Activated T-helper 1 cell treated with anti-CD3 and anti-CD28 coated beads, Interleukin-12 subunit alpha, Interleukin-12 subunit beta, Interleukin-2, Interleukin-4 antibody, amounts not matched to agents 30 ng/mL and 10 ng/mL and 1 ng/mL, durations not matched to agents 14 hours and 24 hours and 36 hours (primary cell): ENCODE results near the gene PANX1. TPM values are rescaled to one million over a fixed set of nuclear protein-coding genes. Genes with fewer than 3 reads are reported as not detected.

ENCODE experiments used
- DNase-seq: peaks from one replicate; pipeline ENCODE4 v3.0.0; 2021; ENCODE audit warnings: low spot score
- H3K27ac Mint-ChIP-seq: one replicate; pipeline ENCODE4 v1.8.0; 2021; ENCODE audit warnings: mild to moderate bottlenecking, mixed read lengths
- H3K27me3 Mint-ChIP-seq: one replicate; pipeline ENCODE4 v1.8.0; 2022; ENCODE audit warnings: mild to moderate bottlenecking, moderate library complexity, mixed read lengths; ENCODE audit not compliant: insufficient read depth
- H3K36me3 Mint-ChIP-seq: one replicate; pipeline ENCODE4 v1.8.0; 2021; ENCODE audit warnings: low read depth, mixed read lengths
- H3K4me1 Mint-ChIP-seq: one replicate; pipeline ENCODE4 v1.8.0; 2021; ENCODE audit warnings: low read depth, mixed read lengths
- H3K4me3 Mint-ChIP-seq: one replicate; pipeline ENCODE4 v1.8.0; 2021; ENCODE audit warnings: mild to moderate bottlenecking, moderate library complexity, mixed read lengths
- H3K9me3 Mint-ChIP-seq: one replicate; pipeline ENCODE4 v1.8.0; 2021; ENCODE audit warnings: mixed read lengths
- intact Hi-C: fragments of 100-400 bp; cut with micrococcal nuclease; formaldehyde crosslinking; loops from one replicate; pipeline ENCODE4 v1.15.1; 2024
- total RNA-seq: library from RNA; stranded (reverse); gene quantifications from 2 replicates; pipeline ENCODE4 v1.2.3, GENCODE V29; 2022

The PANX1 gene, protein sequence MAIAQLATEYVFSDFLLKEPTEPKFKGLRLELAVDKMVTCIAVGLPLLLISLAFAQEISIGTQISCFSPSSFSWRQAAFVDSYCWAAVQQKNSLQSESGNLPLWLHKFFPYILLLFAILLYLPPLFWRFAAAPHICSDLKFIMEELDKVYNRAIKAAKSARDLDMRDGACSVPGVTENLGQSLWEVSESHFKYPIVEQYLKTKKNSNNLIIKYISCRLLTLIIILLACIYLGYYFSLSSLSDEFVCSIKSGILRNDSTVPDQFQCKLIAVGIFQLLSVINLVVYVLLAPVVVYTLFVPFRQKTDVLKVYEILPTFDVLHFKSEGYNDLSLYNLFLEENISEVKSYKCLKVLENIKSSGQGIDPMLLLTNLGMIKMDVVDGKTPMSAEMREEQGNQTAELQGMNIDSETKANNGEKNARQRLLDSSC
- total RNA-seq, result 20.8 and 21.9 TPM in 2 replicates

DNA sequence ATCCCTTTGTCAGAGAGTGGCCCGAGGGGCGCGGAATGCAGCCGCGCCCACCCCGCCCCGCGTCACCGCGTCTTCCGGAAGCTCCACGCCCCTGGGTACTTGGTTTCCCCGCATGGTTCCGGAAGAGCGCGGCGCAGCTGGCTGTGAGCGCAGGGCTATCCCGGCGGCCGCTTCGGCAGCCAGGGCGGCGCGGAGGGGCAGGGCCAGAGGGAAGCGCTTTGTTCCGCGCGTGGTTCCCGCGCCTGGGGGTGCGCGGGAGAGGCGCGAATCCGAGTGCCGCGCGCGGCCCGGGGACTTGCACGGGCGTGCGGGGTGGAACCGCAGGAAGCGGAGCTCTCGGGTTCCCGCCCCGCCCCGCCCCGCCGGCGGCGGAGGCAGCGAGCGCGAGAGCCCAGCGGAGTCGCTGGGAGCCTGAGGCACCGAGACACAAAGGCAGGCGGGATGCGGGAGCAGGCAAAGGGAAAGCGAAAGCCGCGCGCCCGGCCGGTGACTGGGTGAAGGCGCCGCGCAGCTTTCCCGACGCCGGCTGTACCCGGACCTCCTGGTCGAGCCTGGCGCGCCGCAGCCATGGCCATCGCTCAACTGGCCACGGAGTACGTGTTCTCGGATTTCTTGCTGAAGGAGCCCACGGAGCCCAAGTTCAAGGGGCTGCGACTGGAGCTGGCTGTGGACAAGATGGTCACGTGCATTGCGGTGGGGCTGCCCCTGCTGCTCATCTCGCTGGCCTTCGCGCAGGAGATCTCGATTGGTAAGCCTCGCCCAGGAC lies at the start of gene PANX1:
Gene PANX1, plus strand, starts transcription at position 96 of the 766 bp plus-strand sequence. Its CDS starts 472 bp downstream, at position 568.
- Mint-ChIP-seq H3K27me3 (no peaks in the 10 kb centered on the region), H3K36me3 (no peaks in the 10 kb centered on the region), H3K4me3 (no peak within 1 kb of the TSS), H3K9me3 (peaks cover 6% of the 10 kb centered on the region), H3K4me1 (peaks cover 20% of the 10 kb centered on the region), H3K27ac (peak within 1 kb of the TSS; percentile 88)
- intact Hi-C loops, result loop anchor here (1.0 to 5.0 kb wide), 10 partner anchors 18 to 1103 kb away; partner anchors contain the start of genes ANKRD49, C11orf54, CEP295 and CWC15
- peak; percentile 73 for DNase-seq

DNA sequence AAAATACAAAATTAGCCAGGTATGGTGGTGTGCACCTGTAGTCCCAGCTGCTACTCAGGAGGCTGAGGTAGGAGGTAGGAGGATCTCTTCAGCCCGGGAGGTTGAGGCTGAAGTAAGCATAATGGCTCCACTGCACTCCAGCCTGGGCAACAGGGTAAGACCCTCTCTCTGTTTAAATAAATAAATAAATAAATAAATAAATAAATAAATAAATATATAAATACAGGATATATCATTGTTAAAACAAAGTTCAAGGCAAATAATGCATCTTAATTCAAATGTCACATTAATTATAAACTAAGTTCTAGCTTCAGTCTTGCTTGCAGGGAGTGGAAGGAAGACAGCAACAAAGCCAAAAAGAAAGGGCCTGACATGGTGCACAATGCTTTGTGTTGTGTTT lies 44.5 kb upstream of the PANX1 start:
- Mint-ChIP-seq H3K9me3 (no peaks in the 10 kb centered on the region), H3K27me3 (peaks cover 5% of the 10 kb centered on the region), H3K36me3 (no peaks in the 10 kb centered on the region), H3K27ac (no peak overlapping the region), H3K4me1 (no peaks in the 10 kb centered on the region), H3K4me3 (no peak overlapping the region)
- DNase-seq, result no peak
- intact Hi-C loops, result no loop called here

GRCh38 chr11:94088906-94089305 lies 39.7 kb upstream of the PANX1 start:
- H3K4me3 Mint-ChIP-seq, result no peak overlapping the region
- peaks cover 6% of the 10 kb centered on the region for H3K27me3 Mint-ChIP-seq
- no peak for DNase-seq
- H3K9me3 Mint-ChIP-seq, result no peaks in the 10 kb centered on the region
- intact Hi-C loops, result no loop called here
- H3K36me3 Mint-ChIP-seq, result no peaks in the 10 kb centered on the region
- no peaks in the 10 kb centered on the region for H3K4me1 Mint-ChIP-seq
- no peak overlapping the region for H3K27ac Mint-ChIP-seq

GRCh38 chr11:94089341-94089740 lies 39.3 kb upstream of the PANX1 start:
- no peak overlapping the region for H3K4me3 Mint-ChIP-seq
- no peaks in the 10 kb centered on the region for H3K36me3 Mint-ChIP-seq
- DNase-seq, result no peak
- H3K27ac Mint-ChIP-seq, result no peak overlapping the region
- H3K9me3 Mint-ChIP-seq, result no peaks in the 10 kb centered on the region
- no peaks in the 10 kb centered on the region for H3K4me1 Mint-ChIP-seq
- peaks cover 6% of the 10 kb centered on the region for H3K27me3 Mint-ChIP-seq
- intact Hi-C loops, result no loop called here

GRCh38 chr11:94090401-94090800 lies 38.2 kb upstream of the PANX1 start:
- no peaks in the 10 kb centered on the region for H3K9me3 Mint-ChIP-seq
- DNase-seq, result no peak
- no peak overlapping the region for H3K4me3 Mint-ChIP-seq
- no peak overlapping the region for H3K27ac Mint-ChIP-seq
- intact Hi-C loops, result no loop called here
- H3K27me3 Mint-ChIP-seq, result peaks cover 8% of the 10 kb centered on the region
- H3K4me1 Mint-ChIP-seq, result no peaks in the 10 kb centered on the region
- H3K36me3 Mint-ChIP-seq, result no peaks in the 10 kb centered on the region

- Mint-ChIP-seq H3K9me3 (no peaks in the 10 kb centered on the region), H3K4me3 (no peak overlapping the region), H3K4me1 (no peaks in the 10 kb centered on the region), H3K27me3 (peaks cover 8% of the 10 kb centered on the region), H3K27ac (no peak overlapping the region), H3K36me3 (no peaks in the 10 kb centered on the region)
- intact Hi-C loops, result no loop called here
- DNase-seq, result no peak
Observed at GRCh38 chr11:94091091-94091490, 37.5 kb upstream of the PANX1 start.

- Mint-ChIP-seq H3K36me3 (no peaks in the 10 kb centered on the region), H3K9me3 (no peaks in the 10 kb centered on the region), H3K4me1 (no peaks in the 10 kb centered on the region), H3K4me3 (no peak overlapping the region), H3K27ac (no peak overlapping the region), H3K27me3 (no peaks in the 10 kb centered on the region)
- DNase-seq, result no peak
- intact Hi-C loops, result no loop called here
Observed at GRCh38 chr11:94100253-94100652, 28.4 kb upstream of the PANX1 start.

DNA sequence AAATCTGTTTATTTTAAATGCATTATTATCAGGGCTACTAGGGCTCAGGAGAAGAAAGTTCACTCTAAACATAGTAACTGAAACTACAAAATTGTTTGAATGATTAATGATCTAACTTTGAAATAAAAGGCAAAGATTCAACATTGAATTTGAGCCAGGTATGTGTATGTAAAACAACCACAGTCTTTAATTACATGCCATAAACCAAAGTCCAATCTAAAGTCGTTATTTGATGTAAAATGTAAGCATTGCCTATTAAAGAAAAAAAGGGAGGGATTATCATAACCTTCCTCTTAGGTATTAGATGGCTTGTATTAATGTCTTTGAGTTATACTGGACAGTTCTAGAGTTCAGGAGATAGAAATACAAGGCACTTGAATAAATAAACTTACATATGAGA lies 25.2 kb upstream of the PANX1 start:
- Mint-ChIP-seq H3K27me3 (peaks cover 4% of the 10 kb centered on the region), H3K27ac (no peak overlapping the region), H3K36me3 (no peaks in the 10 kb centered on the region)

GRCh38 chr11:94104734-94105133 lies 23.9 kb upstream of the PANX1 start:
- H3K36me3 Mint-ChIP-seq, result no peaks in the 10 kb centered on the region
- no peaks in the 10 kb centered on the region for H3K4me1 Mint-ChIP-seq
- no peak overlapping the region for H3K27ac Mint-ChIP-seq
- DNase-seq, result no peak
- H3K4me3 Mint-ChIP-seq, result no peak overlapping the region
- peaks cover 8% of the 10 kb centered on the region for H3K27me3 Mint-ChIP-seq
- H3K9me3 Mint-ChIP-seq, result no peaks in the 10 kb centered on the region
- intact Hi-C loops, result no loop called here

More for the DNA sequence above, 25.2 kb upstream of the PANX1 start:
- H3K9me3 Mint-ChIP-seq, result no peaks in the 10 kb centered on the region
- H3K4me1 Mint-ChIP-seq, result no peaks in the 10 kb centered on the region
- H3K4me3 Mint-ChIP-seq, result no peak overlapping the region
- intact Hi-C loops, result no loop called here
- DNase-seq, result no peak

- DNase-seq, result no peak
- no peak overlapping the region for H3K27ac Mint-ChIP-seq
- intact Hi-C loops, result no loop called here
- H3K4me3 Mint-ChIP-seq, result no peak overlapping the region
- H3K4me1 Mint-ChIP-seq, result no peaks in the 10 kb centered on the region
- no peaks in the 10 kb centered on the region for H3K36me3 Mint-ChIP-seq
- H3K27me3 Mint-ChIP-seq, result peaks cover 14% of the 10 kb centered on the region
- H3K9me3 Mint-ChIP-seq, result no peaks in the 10 kb centered on the region
Observed at GRCh38 chr11:94106716-94107115, 21.9 kb upstream of the PANX1 start.

GRCh38 chr11:94107363-94107762 lies 21.3 kb upstream of the PANX1 start:
- peaks cover 14% of the 10 kb centered on the region for H3K27me3 Mint-ChIP-seq
- intact Hi-C loops, result no loop called here
- H3K4me3 Mint-ChIP-seq, result no peak overlapping the region
- H3K4me1 Mint-ChIP-seq, result no peaks in the 10 kb centered on the region
- no peak for DNase-seq
- H3K9me3 Mint-ChIP-seq, result no peaks in the 10 kb centered on the region
- H3K36me3 Mint-ChIP-seq, result no peaks in the 10 kb centered on the region
- H3K27ac Mint-ChIP-seq, result no peak overlapping the region

DNA sequence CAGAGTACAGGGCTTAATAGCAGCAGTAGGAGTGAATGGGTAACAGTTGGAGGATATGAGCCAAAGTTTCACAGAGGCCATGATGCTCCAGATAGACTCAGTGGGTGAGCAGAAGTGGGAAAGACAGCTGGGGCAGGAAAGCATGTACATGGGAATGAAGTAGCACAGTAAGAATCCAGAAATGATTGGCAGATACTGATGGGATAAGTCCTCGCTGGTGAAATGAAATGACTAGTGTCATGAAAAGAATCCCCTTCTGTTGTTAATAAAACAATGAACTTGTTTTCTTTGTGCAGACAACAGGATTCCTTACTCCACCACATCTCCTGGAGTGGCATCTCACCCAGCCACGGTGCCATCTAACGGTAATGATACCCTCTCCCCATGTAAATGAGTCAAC lies 17.4 kb upstream of the PANX1 start:
- intact Hi-C loops, result no loop called here
- no peak for DNase-seq
- Mint-ChIP-seq H3K4me3 (no peak overlapping the region), H3K27me3 (peaks cover 19% of the 10 kb centered on the region), H3K9me3 (no peaks in the 10 kb centered on the region), H3K4me1 (no peaks in the 10 kb centered on the region), H3K36me3 (no peaks in the 10 kb centered on the region), H3K27ac (no peak overlapping the region)

GRCh38 chr11:94111660-94112059 lies 17.0 kb upstream of the PANX1 start:
- no peaks in the 10 kb centered on the region for H3K36me3 Mint-ChIP-seq
- no peaks in the 10 kb centered on the region for H3K9me3 Mint-ChIP-seq
- no peak for DNase-seq
- H3K27ac Mint-ChIP-seq, result no peak overlapping the region
- no peaks in the 10 kb centered on the region for H3K4me1 Mint-ChIP-seq
- intact Hi-C loops, result no loop called here
- peaks cover 19% of the 10 kb centered on the region for H3K27me3 Mint-ChIP-seq
- H3K4me3 Mint-ChIP-seq, result no peak overlapping the region
